Measurements from ENCODE around the gene CFAP46. TPM values are rescaled to one million over a fixed set of nuclear protein-coding genes. Genes with fewer than 3 reads are reported as not detected.
"Not testable (repeated sequence)": the region's sequence is repeated elsewhere in the genome, so short reads cannot be mapped to it uniquely, and the experiment has no call there.

CFAP46 gene
- total RNA-seq, 2 experiments from 2014 or later, result not detected

DNA sequence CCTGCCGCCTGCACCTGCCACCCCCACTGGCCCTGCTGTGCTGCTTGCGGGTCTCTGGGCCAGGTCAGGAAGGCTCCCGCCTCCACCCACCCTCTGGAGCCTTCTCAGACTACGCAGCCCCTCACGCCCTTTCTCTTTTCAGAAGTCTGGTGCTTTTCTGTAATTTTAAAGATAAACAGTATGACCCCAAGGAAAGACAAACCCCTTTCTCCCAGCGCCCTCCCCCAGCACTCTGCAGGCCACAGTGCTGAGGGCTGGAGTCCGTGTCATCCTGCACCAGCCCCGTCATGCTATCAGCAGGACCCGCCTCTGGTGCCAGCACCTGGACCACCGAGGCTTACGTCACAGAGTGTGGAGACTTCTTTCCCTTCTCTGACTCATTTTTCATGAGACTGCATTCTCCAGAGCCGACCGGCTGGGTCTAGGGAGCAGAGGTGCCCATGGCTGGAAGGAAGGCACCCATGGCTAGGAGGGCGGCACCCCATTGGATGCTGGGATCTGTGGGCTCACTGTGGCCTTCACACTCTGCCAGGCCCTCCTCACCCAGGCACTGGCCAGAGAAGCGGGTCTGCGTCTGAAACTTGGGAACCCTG, 53.4 kb downstream of the CFAP46 start:
- H3K4me2 ChIP-seq (ENCODE audit: low read length), result no peak overlapping the region
- no peaks in the 10 kb centered on the region for H3K36me3 ChIP-seq (ENCODE audit: insufficient read depth, low read length)
- CTCF ChIA-PET (ENCODE audit: unreplicated experiment), result no interaction called here
- intact Hi-C loops (cut with micrococcal nuclease; ENCODE audit: unreplicated experiment), result no loop called here
- no peak for DNase-seq (ENCODE audit: low spot score)
- no TSS peak for BruUV-seq (replicated peaks)
- H3K79me2 ChIP-seq (ENCODE audit: insufficient read depth, low read depth, low read length), result no peaks in the 10 kb centered on the region
- no peak for TF ChIP-seq EZH2phosphoT487 (IDR thresholded peaks at IDR 0.05; ENCODE audit: borderline replicate concordance, low read depth, low read length)
- TF ChIP-seq, protein P1, sequence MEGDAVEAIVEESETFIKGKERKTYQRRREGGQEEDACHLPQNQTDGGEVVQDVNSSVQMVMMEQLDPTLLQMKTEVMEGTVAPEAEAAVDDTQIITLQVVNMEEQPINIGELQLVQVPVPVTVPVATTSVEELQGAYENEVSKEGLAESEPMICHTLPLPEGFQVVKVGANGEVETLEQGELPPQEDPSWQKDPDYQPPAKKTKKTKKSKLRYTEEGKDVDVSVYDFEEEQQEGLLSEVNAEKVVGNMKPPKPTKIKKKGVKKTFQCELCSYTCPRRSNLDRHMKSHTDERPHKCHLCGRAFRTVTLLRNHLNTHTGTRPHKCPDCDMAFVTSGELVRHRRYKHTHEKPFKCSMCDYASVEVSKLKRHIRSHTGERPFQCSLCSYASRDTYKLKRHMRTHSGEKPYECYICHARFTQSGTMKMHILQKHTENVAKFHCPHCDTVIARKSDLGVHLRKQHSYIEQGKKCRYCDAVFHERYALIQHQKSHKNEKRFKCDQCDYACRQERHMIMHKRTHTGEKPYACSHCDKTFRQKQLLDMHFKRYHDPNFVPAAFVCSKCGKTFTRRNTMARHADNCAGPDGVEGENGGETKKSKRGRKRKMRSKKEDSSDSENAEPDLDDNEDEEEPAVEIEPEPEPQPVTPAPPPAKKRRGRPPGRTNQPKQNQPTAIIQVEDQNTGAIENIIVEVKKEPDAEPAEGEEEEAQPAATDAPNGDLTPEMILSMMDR (conservative IDR thresholded peaks at IDR 0.05; ENCODE audit: low read length), result no peak
- no peak overlapping the region for H2AFZ ChIP-seq (ENCODE audit: low read length)
- no peaks in the 10 kb centered on the region for H3K4me1 ChIP-seq (ENCODE audit: insufficient read depth, low read length, poor library complexity, severe bottlenecking)
- POLR2A ChIA-PET, result no interaction called here
- H3K9me3 ChIP-seq (ENCODE audit: low read length), result no peaks in the 10 kb centered on the region
- H3K4me3 ChIP-seq (ENCODE audit: low read depth, low read length, poor library complexity, severe bottlenecking), result no peak overlapping the region
- no peaks in the 10 kb centered on the region for H4K20me1 ChIP-seq (ENCODE audit: insufficient read depth, low read length)
- H3K27ac ChIP-seq (ENCODE audit: low read depth, low read length, poor library complexity, severe bottlenecking), result no peak overlapping the region
- no peaks in the 10 kb centered on the region for H3K9me2 ChIP-seq (ENCODE audit: insufficient read depth, low read length)

DNA sequence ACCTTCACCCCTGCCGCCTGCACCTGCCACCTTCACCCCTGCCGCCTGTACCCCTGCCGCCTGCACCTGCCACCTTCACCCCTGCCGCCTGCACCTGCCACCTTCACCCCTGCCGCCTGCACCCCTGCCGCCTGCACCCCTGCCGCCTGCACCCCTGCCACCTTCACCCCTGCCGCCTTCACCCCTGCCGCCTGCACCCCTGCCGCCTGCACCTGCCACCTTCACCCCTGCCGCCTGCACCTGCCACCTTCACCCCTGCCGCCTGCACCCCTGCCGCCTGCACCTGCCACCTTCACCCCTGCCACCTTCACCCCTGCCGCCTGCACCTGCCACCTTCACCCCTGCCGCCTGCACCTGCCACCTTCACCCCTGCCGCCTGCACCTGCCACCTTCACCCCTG, 53.9 kb downstream of the CFAP46 start:
- intact Hi-C loops (cut with micrococcal nuclease; ENCODE audit: unreplicated experiment); H4K20me1 ChIP-seq (ENCODE audit: insufficient read depth, low read length); H3K4me3 ChIP-seq (ENCODE audit: low read depth, low read length, poor library complexity, severe bottlenecking); H3K4me1 ChIP-seq (ENCODE audit: insufficient read depth, low read length, poor library complexity, severe bottlenecking); H3K27ac ChIP-seq (ENCODE audit: low read depth, low read length, poor library complexity, severe bottlenecking); DNase-seq (ENCODE audit: low spot score); H3K36me3 ChIP-seq (ENCODE audit: insufficient read depth, low read length); POLR2A ChIA-PET; H2AFZ ChIP-seq (ENCODE audit: low read length); H3K4me2 ChIP-seq (ENCODE audit: low read length); H3K79me2 ChIP-seq (ENCODE audit: insufficient read depth, low read depth, low read length); BruUV-seq (replicated peaks); H3K9me3 ChIP-seq (ENCODE audit: low read length); H3K9me2 ChIP-seq (ENCODE audit: insufficient read depth, low read length); CTCF ChIA-PET (ENCODE audit: unreplicated experiment): not testable (repeated sequence)

DNA sequence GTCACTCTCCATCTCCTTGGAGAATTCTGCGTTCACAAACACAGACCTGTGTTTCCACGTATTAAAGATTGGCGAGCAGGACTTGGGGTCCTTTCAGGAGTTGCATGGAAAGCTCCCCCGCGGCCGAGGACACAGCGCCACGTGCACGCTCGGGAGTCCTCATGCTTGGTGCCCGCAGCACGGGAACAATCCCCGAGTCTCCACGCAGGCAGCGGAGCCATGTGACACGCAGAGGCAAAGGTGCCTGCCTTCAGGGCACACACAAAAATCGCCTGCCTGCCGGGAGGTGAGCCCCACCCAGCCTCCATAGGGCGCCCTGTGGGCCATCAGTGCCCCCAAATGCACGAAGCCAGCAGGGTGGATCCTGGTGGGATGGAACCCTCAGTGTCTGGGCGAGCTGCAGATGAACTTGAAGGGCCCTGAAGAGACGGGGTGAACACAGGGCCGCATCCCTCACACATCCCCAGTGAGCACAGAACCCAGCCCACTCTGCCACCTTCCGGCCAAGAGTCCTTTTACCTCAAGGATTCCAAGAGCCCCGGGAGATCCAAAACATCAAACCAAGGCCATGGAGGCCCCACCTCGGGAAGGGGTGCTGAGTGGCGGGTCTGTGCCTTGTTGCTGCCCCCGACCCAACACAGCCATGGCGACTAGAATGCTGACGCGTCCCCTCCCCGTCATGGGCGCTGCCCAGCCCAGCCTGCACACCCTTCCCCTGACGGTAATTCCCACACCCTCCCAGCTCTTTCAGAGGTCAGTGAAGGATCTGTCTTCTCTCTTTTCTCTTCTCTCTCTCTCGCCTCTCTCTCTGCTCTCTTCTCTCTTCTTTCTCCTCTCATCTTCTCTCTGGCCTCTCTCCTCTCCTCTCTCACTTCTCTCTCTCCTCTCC, 55.9 kb downstream of the CFAP46 start:
- ChIA-PET CTCF (ENCODE audit: unreplicated experiment) (no interaction called here), POLR2A (no interaction called here)
- Histone ChIP-seq H3K9me3 (ENCODE audit: low read length) (no peaks in the 10 kb centered on the region), H4K20me1 (ENCODE audit: insufficient read depth, low read length) (no peaks in the 10 kb centered on the region), H3K36me3 (ENCODE audit: insufficient read depth, low read length) (no peaks in the 10 kb centered on the region), H3K4me2 (ENCODE audit: low read length) (no peak overlapping the region), H3K79me2 (ENCODE audit: insufficient read depth, low read depth, low read length) (no peaks in the 10 kb centered on the region), H3K4me1 (ENCODE audit: insufficient read depth, low read length, poor library complexity, severe bottlenecking) (no peaks in the 10 kb centered on the region), H3K27ac (ENCODE audit: low read depth, low read length, poor library complexity, severe bottlenecking) (no peak overlapping the region), H2AFZ (ENCODE audit: low read length) (no peak overlapping the region), H3K9me2 (ENCODE audit: insufficient read depth, low read length) (no peaks in the 10 kb centered on the region), H3K4me3 (ENCODE audit: low read depth, low read length, poor library complexity, severe bottlenecking) (no peak overlapping the region)
- DNase-seq (ENCODE audit: low spot score), result peak; percentile 2
- intact Hi-C loops (cut with micrococcal nuclease; ENCODE audit: unreplicated experiment), result no loop called here
- BruUV-seq (replicated peaks), result no TSS peak
- TF ChIP-seq, protein P1 (conservative IDR thresholded peaks at IDR 0.05; ENCODE audit: low read length), result no peak
- TF ChIP-seq EZH2phosphoT487 (IDR thresholded peaks at IDR 0.05; ENCODE audit: borderline replicate concordance, low read depth, low read length), result no peak
